ENCODE data around the gene SLC32A1.

The SLC32A1 gene

DNA sequence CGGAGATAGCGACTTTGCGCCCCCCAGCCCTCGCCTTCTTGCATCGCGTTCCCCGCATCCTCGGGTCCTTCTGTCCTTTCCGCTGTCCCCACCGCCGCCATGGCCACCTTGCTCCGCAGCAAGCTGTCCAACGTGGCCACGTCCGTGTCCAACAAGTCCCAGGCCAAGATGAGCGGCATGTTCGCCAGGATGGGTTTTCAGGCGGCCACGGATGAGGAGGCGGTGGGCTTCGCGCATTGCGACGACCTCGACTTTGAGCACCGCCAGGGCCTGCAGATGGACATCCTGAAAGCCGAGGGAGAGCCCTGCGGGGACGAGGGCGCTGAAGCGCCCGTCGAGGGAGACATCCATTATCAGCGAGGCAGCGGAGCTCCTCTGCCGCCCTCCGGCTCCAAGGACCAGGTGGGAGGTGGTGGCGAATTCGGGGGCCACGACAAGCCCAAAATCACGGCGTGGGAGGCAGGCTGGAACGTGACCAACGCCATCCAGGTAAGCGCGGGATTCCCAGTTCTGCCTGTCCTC lies 401 bp downstream of the SLC32A1 start:
- CTCF ChIA-PET: interaction anchor here (0.8 to 3.4 kb wide), 6 partner anchors 24 to 324 kb away, joined by 3 to 14 read pairs (median 5); partner anchors contain the start of gene ACTR5
- POLR2A ChIA-PET: no interaction called here
- TF ChIP-seq, protein P1, sequence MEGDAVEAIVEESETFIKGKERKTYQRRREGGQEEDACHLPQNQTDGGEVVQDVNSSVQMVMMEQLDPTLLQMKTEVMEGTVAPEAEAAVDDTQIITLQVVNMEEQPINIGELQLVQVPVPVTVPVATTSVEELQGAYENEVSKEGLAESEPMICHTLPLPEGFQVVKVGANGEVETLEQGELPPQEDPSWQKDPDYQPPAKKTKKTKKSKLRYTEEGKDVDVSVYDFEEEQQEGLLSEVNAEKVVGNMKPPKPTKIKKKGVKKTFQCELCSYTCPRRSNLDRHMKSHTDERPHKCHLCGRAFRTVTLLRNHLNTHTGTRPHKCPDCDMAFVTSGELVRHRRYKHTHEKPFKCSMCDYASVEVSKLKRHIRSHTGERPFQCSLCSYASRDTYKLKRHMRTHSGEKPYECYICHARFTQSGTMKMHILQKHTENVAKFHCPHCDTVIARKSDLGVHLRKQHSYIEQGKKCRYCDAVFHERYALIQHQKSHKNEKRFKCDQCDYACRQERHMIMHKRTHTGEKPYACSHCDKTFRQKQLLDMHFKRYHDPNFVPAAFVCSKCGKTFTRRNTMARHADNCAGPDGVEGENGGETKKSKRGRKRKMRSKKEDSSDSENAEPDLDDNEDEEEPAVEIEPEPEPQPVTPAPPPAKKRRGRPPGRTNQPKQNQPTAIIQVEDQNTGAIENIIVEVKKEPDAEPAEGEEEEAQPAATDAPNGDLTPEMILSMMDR (IDR thresholded peaks at IDR 0.05; ENCODE audit: control extremely low read depth, extremely low read depth, low read depth, missing control alignments): no peak
- DNase-seq (ENCODE audit: extremely low spot score): no peak

- peak; percentile 33 for DNase-seq (ENCODE audit: extremely low spot score)
- TF ChIP-seq, protein P1 (IDR thresholded peaks at IDR 0.05; ENCODE audit: control extremely low read depth, extremely low read depth, low read depth, missing control alignments): no peak
- ChIA-PET CTCF (interaction anchor here (0.6 to 3.4 kb wide), 7 partner anchors 9 to 324 kb away, joined by 3 to 14 read pairs (median 5); partner anchors contain the start of gene ACTR5), POLR2A (no interaction called here)
Measured at GRCh38 chr20:38725148-38725901, 1.0 kb downstream of the SLC32A1 start.

DNA sequence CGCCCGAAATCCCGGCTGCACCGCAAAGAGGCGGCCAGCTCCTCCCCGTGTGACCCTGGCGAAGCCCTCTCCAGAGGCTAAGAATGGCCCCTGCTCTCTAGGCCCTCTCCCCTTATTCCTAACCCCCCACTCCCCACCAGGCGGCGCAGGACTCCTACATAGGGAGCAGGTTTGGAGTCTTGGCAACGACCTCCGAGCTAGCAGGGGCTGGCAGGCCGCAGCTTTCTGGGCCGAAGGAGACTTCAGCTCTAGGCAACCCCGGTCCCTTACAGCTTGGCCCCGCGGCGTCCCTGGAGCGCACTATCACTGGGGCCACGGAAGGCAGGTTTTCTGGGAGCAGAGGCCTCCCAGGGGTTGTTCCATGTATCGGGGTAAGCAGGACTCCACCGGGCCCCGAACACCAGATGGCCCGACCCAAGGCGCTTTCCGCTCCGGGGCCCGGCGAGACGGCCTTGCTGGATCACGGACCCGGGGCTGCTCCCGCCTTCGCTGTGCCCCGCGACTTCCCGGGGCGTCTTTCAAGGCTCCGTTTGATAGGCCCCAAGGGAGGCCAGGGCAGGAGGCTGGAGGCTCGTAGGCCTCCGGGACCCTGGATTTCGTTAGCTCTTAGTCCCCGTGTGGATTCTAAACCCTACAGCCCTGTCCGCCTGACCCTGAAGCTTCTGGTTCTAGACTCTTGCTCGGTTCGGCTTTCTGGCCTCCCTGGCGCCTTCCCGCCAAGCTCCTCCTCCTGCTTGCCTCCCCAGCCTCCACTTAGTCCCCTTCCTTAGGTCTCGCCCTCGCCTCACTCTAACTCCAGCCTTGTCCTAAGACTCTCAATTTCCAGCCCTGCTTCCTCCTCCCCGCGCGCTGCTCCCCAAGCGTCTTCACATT lies 1.9 kb downstream of the SLC32A1 start:
- POLR2A ChIA-PET: no interaction called here
- DNase-seq (ENCODE audit: extremely low spot score): peak; percentile 67
- CTCF ChIA-PET: interaction anchor here (0.7 to 3.4 kb wide), 8 partner anchors 10 to 323 kb away, joined by 3 to 14 read pairs (median 4); partner anchors contain the start of gene ACTR5
- TF ChIP-seq, protein P1 (IDR thresholded peaks at IDR 0.05; ENCODE audit: control extremely low read depth, extremely low read depth, low read depth, missing control alignments): peak; percentile 47

GRCh38 chr20:38726804-38727606 lies 2.7 kb downstream of the SLC32A1 start:
- DNase-seq (ENCODE audit: extremely low spot score): peak; percentile 73
- CTCF ChIA-PET: interaction anchor here (1.0 to 3.4 kb wide), 6 partner anchors 10 to 83 kb away, joined by 3 to 14 read pairs (median 4); partner anchors contain the start of gene ACTR5
- TF ChIP-seq, protein P1 (IDR thresholded peaks at IDR 0.05; ENCODE audit: control extremely low read depth, extremely low read depth, low read depth, missing control alignments): no peak
- POLR2A ChIA-PET: no interaction called here

- ChIA-PET POLR2A (no interaction called here), CTCF (interaction anchor here (2.0 kb wide), 1 partner anchor 13 kb away, joined by 4 read pairs; no protein-coding TSS in a partner anchor)
- DNase-seq (ENCODE audit: extremely low spot score): no peak
- TF ChIP-seq, protein P1 (IDR thresholded peaks at IDR 0.05; ENCODE audit: control extremely low read depth, extremely low read depth, low read depth, missing control alignments): no peak
Measured at GRCh38 chr20:38727607-38728190, 3.4 kb downstream of the SLC32A1 start.

Data from GM10248 (cell line).